Lower lobe of right lung (tissue), 2 donors: ENCODE data around the gene UGP2. TPM values are rescaled to one million over a fixed set of nuclear protein-coding genes. Genes with fewer than 3 reads are reported as not detected.
A peak's percentile ranks its signal among the peaks of the same experiment; 100 is the strongest.

Experiments
- ATAC-seq, 2 donors: fragments of 200-7000 bp; cut with Tn5 transposase; one replicate each; pipeline ENCODE4 v1.9.1; 2020 to 2022; ENCODE audit warnings: mild to moderate bottlenecking in 2 of 2, moderate library complexity in 2 of 2
- DNase-seq: peaks from one replicate; pipeline ENCODE4 v3.0.0-alpha.2; 2020
- H3K27ac ChIP-seq: fragments of 200-600 bp; one replicate; pipeline ENCODE4 v1.8.0; 2022
- H3K27me3 ChIP-seq: fragments of 200-600 bp; one replicate; pipeline ENCODE4 v1.8.0; 2022; ENCODE audit warnings: low read depth
- H3K36me3 ChIP-seq: fragments of 200-600 bp; one replicate; pipeline ENCODE4 v1.8.0; 2022; ENCODE audit warnings: mild to moderate bottlenecking
- H3K4me1 ChIP-seq: fragments of 200-600 bp; one replicate; pipeline ENCODE4 v1.8.0; 2022
- H3K4me3 ChIP-seq: fragments of 200-600 bp; one replicate; pipeline ENCODE4 v1.8.0; 2022; ENCODE audit warnings: mild to moderate bottlenecking
- H3K9me3 ChIP-seq: fragments of 200-600 bp; one replicate; pipeline ENCODE4 v1.8.0; 2022
- intact Hi-C: fragments of 100-400 bp; cut with DNase I; formaldehyde crosslinking; loops from one replicate; pipeline ENCODE4 v1.11.0; 2022
- total RNA-seq: library from RNA; stranded (reverse); fragmentation: NEBNext Ultra II Directional; extraction: Animal tissue kit (Norgen Biotek cat#: 25700); gene quantifications from one replicate; pipeline ENCODE4 v1.2.1, GENCODE V29; 2021
- TF ChIP-seq, protein P1 (sequence below): fragments of 200-600 bp; IDR thresholded peaks from one replicate; pipeline ENCODE4 v1.8.0; 2022; ENCODE audit warnings: antibody characterized with exemption, mild to moderate bottlenecking
- donor health status: DM: no; HTN: yes; CAD: no; lungs with severe emphysema.

UGP2 gene
- total RNA-seq, 1 donor from 2014 or later = 144 TPM

DNA sequence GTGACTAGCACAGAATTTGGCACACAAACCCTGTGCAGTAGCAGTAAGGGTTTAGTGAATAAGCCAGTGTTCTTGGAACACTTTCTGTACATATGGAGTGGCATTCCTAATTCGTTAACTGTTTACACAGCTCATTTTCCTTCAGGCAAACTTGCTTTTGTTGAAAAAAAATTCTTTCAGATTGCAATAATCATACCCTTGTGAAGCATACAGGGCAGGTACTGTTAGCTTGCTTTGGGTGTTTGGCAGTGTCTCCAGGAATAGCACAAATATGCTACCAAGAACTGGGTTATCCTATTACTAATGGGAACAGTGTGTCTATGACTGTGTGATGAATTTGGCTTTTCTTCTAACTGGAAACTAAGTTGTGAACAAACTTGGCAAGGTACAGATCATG lies 33.4 kb downstream of the UGP2 start:
- ATAC-seq = peak in 1 of 2 donors; percentile 28
- Histone ChIP-seq H3K36me3 (peaks cover 19% of the 10 kb centered on the region), H3K27ac (no peak overlapping the region), H3K4me1 (peaks cover 41% of the 10 kb centered on the region), H3K9me3 (no peaks in the 10 kb centered on the region), H3K4me3 (no peak overlapping the region), H3K27me3 (no peaks in the 10 kb centered on the region)
- no peak for DNase-seq
- TF ChIP-seq, protein P1, sequence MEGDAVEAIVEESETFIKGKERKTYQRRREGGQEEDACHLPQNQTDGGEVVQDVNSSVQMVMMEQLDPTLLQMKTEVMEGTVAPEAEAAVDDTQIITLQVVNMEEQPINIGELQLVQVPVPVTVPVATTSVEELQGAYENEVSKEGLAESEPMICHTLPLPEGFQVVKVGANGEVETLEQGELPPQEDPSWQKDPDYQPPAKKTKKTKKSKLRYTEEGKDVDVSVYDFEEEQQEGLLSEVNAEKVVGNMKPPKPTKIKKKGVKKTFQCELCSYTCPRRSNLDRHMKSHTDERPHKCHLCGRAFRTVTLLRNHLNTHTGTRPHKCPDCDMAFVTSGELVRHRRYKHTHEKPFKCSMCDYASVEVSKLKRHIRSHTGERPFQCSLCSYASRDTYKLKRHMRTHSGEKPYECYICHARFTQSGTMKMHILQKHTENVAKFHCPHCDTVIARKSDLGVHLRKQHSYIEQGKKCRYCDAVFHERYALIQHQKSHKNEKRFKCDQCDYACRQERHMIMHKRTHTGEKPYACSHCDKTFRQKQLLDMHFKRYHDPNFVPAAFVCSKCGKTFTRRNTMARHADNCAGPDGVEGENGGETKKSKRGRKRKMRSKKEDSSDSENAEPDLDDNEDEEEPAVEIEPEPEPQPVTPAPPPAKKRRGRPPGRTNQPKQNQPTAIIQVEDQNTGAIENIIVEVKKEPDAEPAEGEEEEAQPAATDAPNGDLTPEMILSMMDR = no peak
- intact Hi-C loops = no loop called here

DNA sequence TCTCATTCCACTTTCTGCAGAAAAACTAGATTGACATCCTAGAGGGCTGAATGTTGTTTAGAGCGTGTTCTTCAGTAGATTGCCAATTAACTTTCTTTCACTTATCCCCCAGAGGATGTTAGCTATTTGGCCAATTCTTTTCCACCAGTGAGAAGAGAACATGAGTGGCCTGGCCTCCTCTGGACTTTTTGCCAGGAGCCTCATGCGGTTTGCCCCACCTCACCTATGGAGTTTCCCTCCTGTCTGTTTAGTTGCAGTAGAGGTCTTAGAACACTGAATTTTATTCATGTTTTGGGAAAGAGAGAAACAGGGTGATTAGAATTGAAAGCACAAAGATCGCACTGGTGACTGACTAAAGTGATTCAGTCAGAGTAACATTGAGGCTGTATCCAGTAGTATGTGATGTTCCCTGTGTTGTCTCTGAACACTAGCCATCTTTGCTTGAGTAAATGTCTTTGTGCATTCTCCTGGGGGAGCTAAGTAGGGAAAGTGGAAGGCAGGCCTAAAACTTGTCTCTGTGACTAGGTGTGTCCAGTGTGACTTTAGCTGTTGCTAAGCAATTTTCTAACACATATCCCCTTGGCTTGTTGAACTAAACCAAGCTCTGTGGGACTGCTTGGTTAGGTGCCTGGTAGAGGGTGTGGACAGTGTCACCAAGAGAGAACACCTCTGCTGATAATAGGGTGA lies 34.0 kb downstream of the UGP2 start:
- no peaks in the 10 kb centered on the region for H3K27me3 ChIP-seq
- ATAC-seq (peak; percentile 61 to 76), DNase-seq (no peak)
- TF ChIP-seq, protein P1 = no peak
- peaks cover 19% of the 10 kb centered on the region for H3K36me3 ChIP-seq
- intact Hi-C loops = no loop called here
- no peaks in the 10 kb centered on the region for H3K9me3 ChIP-seq
- H3K27ac ChIP-seq = no peak overlapping the region
- H3K4me3 ChIP-seq = no peak overlapping the region
- peaks cover 38% of the 10 kb centered on the region for H3K4me1 ChIP-seq

DNA sequence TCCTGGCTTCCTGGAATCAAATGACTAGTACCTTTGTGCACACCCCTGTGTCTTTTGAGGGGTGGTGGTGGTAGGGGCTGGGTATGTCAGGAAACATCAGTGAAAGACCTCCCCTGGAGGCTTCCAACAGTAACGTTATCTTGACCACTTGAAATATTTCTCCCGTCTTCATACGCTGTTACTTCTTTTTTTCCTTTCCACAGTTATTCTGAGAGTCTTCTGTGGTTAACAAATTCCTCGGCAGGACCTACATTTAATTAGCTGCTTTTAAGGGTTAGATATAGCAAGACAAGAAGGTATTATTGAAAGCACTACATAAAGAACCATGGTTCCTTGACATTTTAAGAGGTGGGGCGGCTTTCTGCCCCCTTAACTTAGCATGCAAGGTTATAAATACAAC lies 34.6 kb downstream of the UGP2 start:
- H3K9me3 ChIP-seq = no peaks in the 10 kb centered on the region
- intact Hi-C loops = no loop called here
- no peak overlapping the region for H3K4me3 ChIP-seq
- TF ChIP-seq, protein P1 = no peak
- H3K27ac ChIP-seq = no peak overlapping the region
- no peaks in the 10 kb centered on the region for H3K27me3 ChIP-seq
- H3K36me3 ChIP-seq = peaks cover 19% of the 10 kb centered on the region
- ATAC-seq (peak in 1 of 2 donors; percentile 23), DNase-seq (no peak)
- peaks cover 32% of the 10 kb centered on the region for H3K4me1 ChIP-seq

DNA sequence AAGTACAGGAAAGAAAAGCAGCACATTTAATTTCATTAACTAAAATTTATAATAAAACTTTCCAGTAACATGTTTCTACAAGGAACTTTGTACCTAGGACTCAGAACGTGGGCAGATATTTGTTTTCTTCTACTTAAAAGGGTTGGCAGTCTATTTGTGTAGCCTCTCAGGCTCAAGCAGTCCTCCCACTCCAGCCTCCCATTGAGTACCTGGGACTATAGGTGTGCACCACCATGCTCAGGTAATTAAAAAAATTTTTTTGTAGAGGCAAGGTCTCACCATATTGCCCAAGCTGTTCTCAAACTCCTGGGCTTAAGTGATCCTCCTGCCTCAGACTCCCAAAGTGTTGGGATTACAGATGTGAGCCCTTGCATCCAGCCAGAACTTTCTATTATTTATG lies 36.8 kb downstream of the UGP2 start:
- no peak overlapping the region for H3K4me3 ChIP-seq
- DNase-seq (no peak), ATAC-seq (no peak)
- no peak overlapping the region for H3K27ac ChIP-seq
- peaks cover 23% of the 10 kb centered on the region for H3K36me3 ChIP-seq
- TF ChIP-seq, protein P1 = no peak
- peaks cover 16% of the 10 kb centered on the region for H3K4me1 ChIP-seq
- no peaks in the 10 kb centered on the region for H3K9me3 ChIP-seq
- no peaks in the 10 kb centered on the region for H3K27me3 ChIP-seq
- intact Hi-C loops = no loop called here

DNA sequence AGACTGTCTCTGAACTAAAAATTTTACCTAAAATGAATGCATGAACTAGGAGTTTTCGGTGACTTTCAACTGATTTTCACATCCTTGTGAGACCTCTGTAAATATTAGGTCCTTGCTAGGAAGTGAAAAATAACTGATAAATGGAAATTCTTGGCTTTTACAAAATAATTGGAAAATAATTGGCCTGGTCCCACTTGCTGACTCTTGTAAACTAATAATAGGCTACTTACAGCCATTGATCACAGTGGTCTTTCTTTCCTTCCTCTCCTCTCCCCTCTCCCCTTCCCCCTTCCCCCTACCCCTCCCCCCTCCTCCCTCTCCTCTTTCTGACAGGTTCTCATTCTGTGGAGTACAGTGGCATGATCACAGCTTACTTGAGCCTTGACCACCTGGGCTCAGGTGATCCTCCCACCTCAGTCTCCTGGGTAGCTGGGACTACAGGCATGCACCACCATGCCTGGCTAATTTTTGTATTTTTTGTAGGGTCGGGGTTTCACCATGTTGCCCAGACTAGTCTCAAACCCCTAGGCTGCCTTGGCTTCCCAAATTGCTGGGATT lies 38.3 kb downstream of the UGP2 start:
- intact Hi-C loops = no loop called here
- H3K27ac ChIP-seq = no peak overlapping the region
- H3K4me3 ChIP-seq = no peak overlapping the region
- no peaks in the 10 kb centered on the region for H3K27me3 ChIP-seq
- DNase-seq (no peak), ATAC-seq (no peak)
- peaks cover 13% of the 10 kb centered on the region for H3K4me1 ChIP-seq
- TF ChIP-seq, protein P1 = no peak
- H3K36me3 ChIP-seq = peaks cover 32% of the 10 kb centered on the region
- H3K9me3 ChIP-seq = no peaks in the 10 kb centered on the region
